K562 (cell line): ENCODE measurements around the gene DTD1. TPM values are rescaled to one million over a fixed set of nuclear protein-coding genes. Genes with fewer than 3 reads are reported as not detected.

Source experiments
- CCAR2 ChIP-seq: fragments of 200-400 bp; formaldehyde crosslinking; IDR thresholded peaks from 2 replicates; pipeline ENCODE4 v1.6.1; 2017; ENCODE audit warnings: mild to moderate bottlenecking, low read depth, low read length
- CUX1 ChIP-seq: fragments of 200-800 bp; sonication (Bioruptor generic); IDR thresholded peaks from 2 replicates; pipeline ENCODE4 v1.6.1; 2016; ENCODE audit warnings: missing genetic modification characterization, missing compliant biosample characterization
- E2F4 ChIP-seq: sonication (generic); formaldehyde crosslinking; IDR thresholded peaks from 2 replicates; pipeline ENCODE4 v1.8.0; 2022; ENCODE audit warnings: mild to moderate bottlenecking, low read depth, missing genetic modification reagents
- FOXM1 ChIP-seq, 2 experiments: fragments of 450-650 bp in 1 of 2; sonication (generic) in 1 of 2; formaldehyde crosslinking in 1 of 2; IDR thresholded peaks; 2 replicates each; pipeline versions ENCODE4 v1.6.1 to v1.9.0; 2017 to 2022; ENCODE audit warnings: low read depth in 2 of 2, mild to moderate bottlenecking in 2 of 2, missing genetic modification reagents in 1 of 2, moderate library complexity in 1 of 2
- TEAD1 ChIP-seq, 2 experiments: fragments of 450-650 bp in 1 of 2; sonication (generic) in 1 of 2; formaldehyde crosslinking; IDR thresholded peaks; 2 replicates each; pipeline versions ENCODE4 v1.4.0 to v1.8.0; 2020 to 2022; ENCODE audit warnings: mild to moderate bottlenecking in 2 of 2, missing genetic modification reagents in 1 of 2
- TFAP4 ChIP-seq: sonication (generic); formaldehyde crosslinking; IDR thresholded peaks from 2 replicates; pipeline ENCODE4 v1.8.0; 2022; ENCODE audit warnings: missing genetic modification reagents, mild to moderate bottlenecking, moderate library complexity, borderline replicate concordance
- ZBTB7A ChIP-seq: IDR thresholded peaks from 2 replicates; pipeline ENCODE4 v1.6.1; 2011; ENCODE audit warnings: low read depth, mild to moderate bottlenecking, low read length, moderate library complexity, borderline replicate concordance; ENCODE audit not compliant: control insufficient read depth
- ZNF24 ChIP-seq: fragments of 450-650 bp; IDR thresholded peaks from 2 replicates; pipeline ENCODE4 v1.6.1; 2016
- ZNF253 ChIP-seq: fragments of 250-450 bp; sonication (Bioruptor Pico); conservative IDR thresholded peaks from 2 replicates; pipeline ENCODE4 v1.6.1; 2021; ENCODE audit warnings: mild to moderate bottlenecking
- ZNF79 ChIP-seq: fragments of 250-450 bp; sonication (Bioruptor Pico); IDR thresholded peaks from 2 replicates; pipeline ENCODE4 v1.4.0; 2020; ENCODE audit warnings: low read depth, mild to moderate bottlenecking, moderate library complexity
- polyA plus RNA-seq, 8 experiments: library from polyadenylated mRNA; depleted of rRNA in 4 of 8; stranded (reverse) in 5 of 8; unstranded in 3 of 8; fragments of >200 nt; fragmentation: Nextera tagmentation in 2 of 8; fragmentation: Illumina TruSeq in 1 of 8; extraction: Ambion mirVana in 2 of 8; extraction: Trizol in 1 of 8; gene quantifications; 2 replicates each; pipeline versions ENCODE4 v1.2.1 to v1.2.3, GENCODE V29; 2011 to 2014; ENCODE audit warnings: inconsistent platforms in 1 of 8, missing spikeins in 1 of 8
- total RNA-seq, 7 experiments: library from RNA; depleted of rRNA in 6 of 7; stranded (reverse); fragments of >200 nt in 6 of 7; fragmentation: Illumina TruSeq in 2 of 7; extraction: Trizol in 2 of 7; gene quantifications; 2 replicates each; pipeline versions ENCODE4 v1.2.1 to v1.2.3, GENCODE V29; 2011 to 2021; ENCODE audit warnings: low replicate concordance in 1 of 7
- TF ChIP-seq, protein P1 (sequence below): fragments of 450-650 bp; IDR thresholded peaks from 2 replicates; pipeline ENCODE4 v1.6.1; 2018; ENCODE audit warnings: mild to moderate bottlenecking, low read depth; ENCODE audit not compliant: partially characterized antibody
- TF ChIP-seq, protein P2 (sequence below), 2 experiments: fragments of 250-450 bp in 1 of 2; fragments of 450-650 bp in 1 of 2; sonication (Bioruptor Pico) in 1 of 2; IDR thresholded peaks; 2 replicates each; pipeline versions ENCODE4 v1.6.1 to v1.8.0; 2016 to 2021; ENCODE audit warnings: mild to moderate bottlenecking in 2 of 2, moderate library complexity in 2 of 2, missing compliant biosample characterization in 1 of 2, missing genetic modification characterization in 1 of 2
- TF ChIP-seq, protein P3 (sequence below): fragments of 450-650 bp; formaldehyde crosslinking; IDR thresholded peaks from 2 replicates; pipeline ENCODE4 v1.4.0; 2022; ENCODE audit warnings: missing genetic modification characterization

DTD1 gene
- total and polyA plus RNA-seq, 9 of the 15 experiments (the other 6 are each of a cell fraction or from before 2014, with no cell fraction given): 5.7 to 28.6 (median 26.8) TPM

DNA sequence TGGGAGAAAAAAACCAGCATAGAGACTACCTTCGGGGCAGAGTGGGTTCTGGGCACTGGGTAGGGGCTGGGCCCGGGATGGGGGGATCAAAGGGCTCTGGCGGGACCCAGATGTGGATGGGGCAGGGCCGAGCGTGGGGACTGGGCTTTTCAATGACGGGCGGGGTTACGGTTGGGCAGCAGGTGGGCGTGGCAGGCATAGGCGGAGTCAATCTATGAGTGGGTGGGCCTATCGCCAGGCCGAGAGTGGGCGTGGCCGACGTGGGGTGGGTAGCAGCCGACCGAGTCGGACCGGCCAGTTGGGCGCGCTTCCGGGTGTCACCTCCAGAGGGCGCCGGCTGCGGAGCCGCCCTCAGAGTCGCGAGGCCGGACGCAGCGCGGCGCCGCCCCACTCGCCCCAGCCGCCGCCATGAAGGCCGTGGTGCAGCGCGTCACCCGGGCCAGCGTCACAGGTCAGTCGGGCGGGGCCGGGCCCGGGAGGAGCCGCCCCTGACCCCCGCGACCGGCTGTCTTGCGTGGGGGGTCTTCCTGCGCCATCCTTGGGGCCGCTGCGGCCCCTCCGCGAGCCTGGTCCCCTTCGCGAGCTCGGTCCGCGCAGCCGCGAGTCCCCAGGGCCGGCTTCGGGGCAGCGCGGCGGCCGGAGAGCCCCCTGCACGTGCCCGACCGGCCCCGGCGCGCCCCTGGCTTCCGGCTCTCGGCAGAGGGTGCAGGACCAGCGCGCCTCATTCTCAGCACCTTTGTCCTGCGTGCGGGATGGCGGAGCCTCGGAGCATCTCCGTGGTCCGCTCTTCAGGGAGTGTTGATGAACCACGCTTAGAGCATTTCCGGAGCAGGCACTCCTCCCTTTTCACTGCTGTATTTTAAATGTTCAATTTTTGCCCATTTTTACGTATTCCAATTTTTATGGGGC, at the start of gene DTD1 (continued):
- TF ChIP-seq, protein P1, sequence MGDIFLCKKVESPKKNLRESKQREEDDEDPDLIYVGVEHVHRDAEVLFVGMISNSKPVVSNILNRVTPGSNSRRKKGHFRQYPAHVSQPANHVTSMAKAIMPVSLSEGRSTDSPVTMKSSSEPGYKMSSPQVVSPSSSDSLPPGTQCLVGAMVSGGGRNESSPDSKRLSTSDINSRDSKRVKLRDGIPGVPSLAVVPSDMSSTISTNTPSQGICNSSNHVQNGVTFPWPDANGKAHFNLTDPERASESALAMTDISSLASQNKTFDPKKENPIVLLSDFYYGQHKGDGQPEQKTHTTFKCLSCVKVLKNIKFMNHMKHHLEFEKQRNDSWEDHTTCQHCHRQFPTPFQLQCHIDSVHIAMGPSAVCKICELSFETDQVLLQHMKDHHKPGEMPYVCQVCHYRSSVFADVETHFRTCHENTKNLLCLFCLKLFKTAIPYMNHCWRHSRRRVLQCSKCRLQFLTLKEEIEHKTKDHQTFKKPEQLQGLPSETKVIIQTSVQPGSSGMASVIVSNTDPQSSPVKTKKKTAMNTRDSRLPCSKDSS: no peak
- no peak for TF ChIP-seq ZNF24
- TF ChIP-seq TFAP4 (CRISPR knock-in tag): peak; percentile 27; the same call in 1 of the 2 replicates
- TF ChIP-seq, protein P2, sequence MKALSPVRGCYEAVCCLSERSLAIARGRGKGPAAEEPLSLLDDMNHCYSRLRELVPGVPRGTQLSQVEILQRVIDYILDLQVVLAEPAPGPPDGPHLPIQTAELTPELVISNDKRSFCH (CRISPR knock-in tag; IDR thresholded peaks at IDR 0.05): no peak
- TF ChIP-seq, protein P2 (tag; IDR thresholded peaks at IDR 0.05): no peak
- TF ChIP-seq CUX1 (CRISPR knock-in tag): no peak
- TF ChIP-seq ZBTB7A: peak; percentile 47; the same call in 1 of the 2 replicates
- TF ChIP-seq ZNF253 (CRISPR knock-in tag): no peak
- TF ChIP-seq TEAD1 (CRISPR knock-in tag; IDR thresholded peaks at IDR 0.05): no peak; a peak in 1 of 4 replicates
- no peak for TF ChIP-seq CCAR2
- no peak for TF ChIP-seq FOXM1 (IDR thresholded peaks at IDR 0.05; ENCODE audit: low read depth)
- no peak for TF ChIP-seq FOXM1 (CRISPR knock-in tag; IDR thresholded peaks at IDR 0.05; ENCODE audit: low read depth)
- no peak for TF ChIP-seq ZNF79 (CRISPR knock-in tag)
- TF ChIP-seq E2F4: no peak
- TF ChIP-seq, protein P3, sequence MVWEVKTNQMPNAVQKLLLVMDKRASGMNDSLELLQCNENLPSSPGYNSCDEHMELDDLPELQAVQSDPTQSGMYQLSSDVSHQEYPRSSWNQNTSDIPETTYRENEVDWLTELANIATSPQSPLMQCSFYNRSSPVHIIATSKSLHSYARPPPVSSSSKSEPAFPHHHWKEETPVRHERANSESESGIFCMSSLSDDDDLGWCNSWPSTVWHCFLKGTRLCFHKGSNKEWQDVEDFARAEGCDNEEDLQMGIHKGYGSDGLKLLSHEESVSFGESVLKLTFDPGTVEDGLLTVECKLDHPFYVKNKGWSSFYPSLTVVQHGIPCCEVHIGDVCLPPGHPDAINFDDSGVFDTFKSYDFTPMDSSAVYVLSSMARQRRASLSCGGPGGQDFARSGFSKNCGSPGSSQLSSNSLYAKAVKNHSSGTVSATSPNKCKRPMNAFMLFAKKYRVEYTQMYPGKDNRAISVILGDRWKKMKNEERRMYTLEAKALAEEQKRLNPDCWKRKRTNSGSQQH: peak; percentile 86; the same call in 1 of the 2 replicates
